B cell (primary cell): ENCODE measurements around the gene TRABD2B. TPM values are rescaled to one million over a fixed set of nuclear protein-coding genes. Genes with fewer than 3 reads are reported as not detected.

Experiments used
- ATAC-seq: fragments of 200-7000 bp; cut with Tn5 transposase; one replicate; pipeline ENCODE4 v1.10.0; 2021; ENCODE audit warnings: low read depth, mild to moderate bottlenecking, moderate number of reproducible peaks, moderate library complexity
- CTCF ChIA-PET: fragments of 350-600 bp; sonication (Branson Sonifier 250); formaldehyde crosslinking; loops from one replicate; lab custom pipeline; 2021; ENCODE audit warnings: antibody characterized with exemption, inconsistent platforms; lab: Charles Lee
- POLR2A ChIA-PET: fragments of 350-600 bp; sonication (Branson Sonifier 250); formaldehyde crosslinking; loops from one replicate; lab custom pipeline; 2021; ENCODE audit warnings: antibody characterized with exemption; lab: Charles Lee
- DNase-seq: peaks from one replicate; pipeline ENCODE4 v3.0.0; 2013
- H2AFZ ChIP-seq: 2 replicates; pipeline ENCODE4 v1.6.1; 2012; ENCODE audit warnings: mild to moderate bottlenecking, low read depth, low read length; ENCODE audit not compliant: insufficient read depth, poor library complexity, severe bottlenecking
- H3K27ac ChIP-seq, 2 donors: 1 replicate in 1 of 2; 2 replicates in 1 of 2; pipeline ENCODE4 v1.5.1; 2012 to 2013; ENCODE audit warnings: low read length in 2 of 2, mild to moderate bottlenecking in 2 of 2, moderate library complexity in 1 of 2
- H3K27me3 ChIP-seq, 4 experiments: fragments of 200-600 bp in 1 of 4; sonication (generic) in 1 of 4; replicated peaks in 1 of 4; 1 replicate in 2 of 4; 2 replicates in 2 of 4; pipeline versions ENCODE4 v1.6.1 to v1.7.0; 2013 to 2016; ENCODE audit warnings: low read length in 3 of 4, mild to moderate bottlenecking in 2 of 4, mixed read lengths in 1 of 4, moderate library complexity in 1 of 4; ENCODE audit not compliant: insufficient read depth in 4 of 4, control insufficient read depth in 3 of 4; ENCODE audit errors: control extremely low read depth in 1 of 4
- H3K36me3 ChIP-seq, 2 experiments: replicated peaks in 1 of 2; 1 replicate in 1 of 2; 2 replicates in 1 of 2; pipeline versions ENCODE4 v1.6.1 to v1.7.1; 2013; ENCODE audit warnings: low read length in 1 of 2; ENCODE audit not compliant: insufficient read depth in 2 of 2, control insufficient read depth in 1 of 2; ENCODE audit errors: control extremely low read depth in 1 of 2, extremely low read depth in 1 of 2
- H3K4me1 ChIP-seq, 2 donors: fragments of 200-600 bp in 1 of 2; sonication (generic) in 1 of 2; 1 replicate in 1 of 2; 2 replicates in 1 of 2; pipeline versions ENCODE4 v1.5.1 to v1.6.1; 2013 to 2017; ENCODE audit warnings: low read length in 2 of 2; ENCODE audit not compliant: control insufficient read depth in 2 of 2, insufficient read depth in 2 of 2
- H3K4me2 ChIP-seq: replicated peaks from 2 replicates; pipeline ENCODE3; 2012; ENCODE audit warnings: mild to moderate bottlenecking, low read depth, low read length; ENCODE audit not compliant: poor library complexity, severe bottlenecking
- H3K4me3 ChIP-seq, 5 experiments: fragments of 200-600 bp in 1 of 5; sonication (generic) in 1 of 5; 1 replicate in 3 of 5; 2 replicates in 2 of 5; pipeline versions ENCODE4 v1.5.1 to v1.7.0; 2011 to 2016; ENCODE audit warnings: low read length in 4 of 5, mild to moderate bottlenecking in 4 of 5, low read depth in 2 of 5, control low read depth in 1 of 5, moderate library complexity in 1 of 5; ENCODE audit not compliant: insufficient read depth in 1 of 5; ENCODE audit errors: control extremely low read depth in 1 of 5, extremely low read depth in 1 of 5
- H3K79me2 ChIP-seq: fragments of 200-600 bp; sonication (generic); one replicate; pipeline ENCODE4 v1.6.0; 2016; ENCODE audit warnings: low read length; ENCODE audit not compliant: control insufficient read depth, insufficient read depth
- H3K9ac ChIP-seq: fragments of 200-600 bp; sonication (generic); 2 replicates; pipeline ENCODE4 v1.6.1; 2017; ENCODE audit warnings: mild to moderate bottlenecking, low read length, moderate library complexity
- H3K9me3 ChIP-seq, 3 donors: one replicate each; pipeline versions ENCODE4 v1.6.1 to v1.7.1; 2013; ENCODE audit warnings: low read length in 2 of 3; ENCODE audit not compliant: control insufficient read depth in 2 of 3, insufficient read depth in 1 of 3; ENCODE audit errors: control extremely low read depth in 1 of 3
- H4K20me1 ChIP-seq: 2 replicates; pipeline ENCODE4 v1.6.0; 2012; ENCODE audit warnings: mild to moderate bottlenecking, low read length; ENCODE audit not compliant: insufficient read depth, control insufficient read depth, poor library complexity, severe bottlenecking
- H3K27ac Mint-ChIP-seq: one replicate; pipeline ENCODE4 v1.8.0; 2021; ENCODE audit warnings: mixed read lengths
- H3K27me3 Mint-ChIP-seq: one replicate; pipeline ENCODE4 v1.8.0; 2021; ENCODE audit warnings: mixed read lengths
- H3K4me1 Mint-ChIP-seq: one replicate; pipeline ENCODE4 v1.8.0; 2021; ENCODE audit warnings: mixed read lengths
- H3K4me3 Mint-ChIP-seq: one replicate; pipeline ENCODE4 v1.8.0; 2021; ENCODE audit warnings: mixed read lengths
- H3K9me3 Mint-ChIP-seq: one replicate; pipeline ENCODE4 v1.8.0; 2022; ENCODE audit warnings: mixed read lengths; ENCODE audit not compliant: insufficient read depth
- EZH2 ChIP-seq: IDR thresholded peaks from 2 replicates; pipeline ENCODE4 v1.6.1; 2012; ENCODE audit warnings: borderline replicate concordance, low read depth, mild to moderate bottlenecking, moderate library complexity, low read length; ENCODE audit not compliant: insufficient read depth, poor library complexity, severe bottlenecking
- WGBS: methylation state at CpG from one replicate; pipeline ENCODE4 v1.1.5; 2013; ENCODE audit warnings: missing lambda C conversion rate; ENCODE audit not compliant: insufficient coverage; 5-methylcytosine and 5-hydroxymethylcytosine counted together
- intact Hi-C: fragments of 100-400 bp; cut with micrococcal nuclease; formaldehyde crosslinking; loops from one replicate; pipeline ENCODE4 v1.10.0; 2022
- polyA plus RNA-seq: library from polyadenylated mRNA; depleted of rRNA; stranded (reverse); fragments of >200 nt; gene quantifications from 2 replicates; pipeline ENCODE4 v1.2.3, GENCODE V29; 2012
- total RNA-seq, 2 donors: library from RNA; stranded (reverse); fragments of 120-200 nt in 1 of 2; gene quantifications; 1 replicate in 1 of 2; 2 replicates in 1 of 2; pipeline versions ENCODE4 v1.2.3 to v1.2.4, GENCODE V29; 2013 to 2022
- TF ChIP-seq, protein P1 (sequence below): fragments of 200-600 bp; IDR thresholded peaks from one replicate; pipeline ENCODE4 v1.8.0; 2022; ENCODE audit warnings: antibody characterized with exemption, mild to moderate bottlenecking

The TRABD2B gene
- total and polyA plus RNA-seq, 2 donors (not counting 1 experiment from before 2014, with no cell fraction given) = not detected

DNA sequence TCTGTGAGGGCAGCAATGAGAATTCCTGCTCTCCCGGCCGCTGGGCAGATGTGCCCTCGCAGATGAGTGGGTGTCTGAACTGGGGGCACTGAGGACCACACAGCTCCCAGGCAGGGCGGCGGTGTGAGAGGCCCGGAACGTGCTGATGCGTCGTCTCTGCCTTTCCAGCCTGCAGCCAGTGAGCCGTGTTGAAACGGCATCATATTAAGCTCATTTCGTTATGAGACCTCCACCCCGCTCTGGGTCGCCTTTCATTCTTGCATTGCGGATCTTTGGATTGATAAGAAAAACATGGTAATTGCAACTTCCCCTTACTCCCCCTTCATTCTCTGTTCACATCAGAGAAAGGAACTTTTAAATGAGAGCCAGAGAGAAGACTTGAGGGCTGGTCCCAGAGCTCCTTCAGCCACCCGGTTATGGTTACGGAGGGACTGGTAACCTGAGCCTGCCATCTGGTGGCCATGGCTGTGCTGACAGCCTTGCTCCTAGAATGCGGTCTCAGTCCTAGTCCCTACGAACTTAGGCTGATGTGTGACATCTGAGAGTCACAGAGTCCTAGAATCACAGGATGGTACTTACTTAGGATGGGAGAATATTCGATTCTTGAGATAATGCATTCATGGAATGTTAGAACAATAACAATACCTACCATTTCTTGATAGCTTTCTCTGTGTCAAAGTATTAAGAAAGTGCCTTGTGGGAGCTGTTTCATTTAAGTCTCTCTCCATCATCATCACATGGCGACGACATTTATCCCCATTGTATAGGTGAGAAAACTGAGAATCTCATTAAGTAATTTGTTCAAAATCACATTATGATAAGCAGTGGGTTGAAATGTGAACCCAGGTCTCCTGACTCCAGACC lies 271.0 kb downstream of the TRABD2B start:
- H3K4me1 ChIP-seq = peaks cover 5 to 11% of the 10 kb centered on the region in 2 donors
- H4K20me1 ChIP-seq = no peaks in the 10 kb centered on the region
- H2AFZ ChIP-seq = no peak overlapping the region
- no peaks in the 10 kb centered on the region for H3K79me2 ChIP-seq
- TF ChIP-seq EZH2 = no peak
- TF ChIP-seq, protein P1, sequence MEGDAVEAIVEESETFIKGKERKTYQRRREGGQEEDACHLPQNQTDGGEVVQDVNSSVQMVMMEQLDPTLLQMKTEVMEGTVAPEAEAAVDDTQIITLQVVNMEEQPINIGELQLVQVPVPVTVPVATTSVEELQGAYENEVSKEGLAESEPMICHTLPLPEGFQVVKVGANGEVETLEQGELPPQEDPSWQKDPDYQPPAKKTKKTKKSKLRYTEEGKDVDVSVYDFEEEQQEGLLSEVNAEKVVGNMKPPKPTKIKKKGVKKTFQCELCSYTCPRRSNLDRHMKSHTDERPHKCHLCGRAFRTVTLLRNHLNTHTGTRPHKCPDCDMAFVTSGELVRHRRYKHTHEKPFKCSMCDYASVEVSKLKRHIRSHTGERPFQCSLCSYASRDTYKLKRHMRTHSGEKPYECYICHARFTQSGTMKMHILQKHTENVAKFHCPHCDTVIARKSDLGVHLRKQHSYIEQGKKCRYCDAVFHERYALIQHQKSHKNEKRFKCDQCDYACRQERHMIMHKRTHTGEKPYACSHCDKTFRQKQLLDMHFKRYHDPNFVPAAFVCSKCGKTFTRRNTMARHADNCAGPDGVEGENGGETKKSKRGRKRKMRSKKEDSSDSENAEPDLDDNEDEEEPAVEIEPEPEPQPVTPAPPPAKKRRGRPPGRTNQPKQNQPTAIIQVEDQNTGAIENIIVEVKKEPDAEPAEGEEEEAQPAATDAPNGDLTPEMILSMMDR = peak; percentile 82
- peak overlapping the region; percentile 57 for H3K4me2 ChIP-seq
- H3K36me3 ChIP-seq = no peaks in the 10 kb centered on the region
- intact Hi-C loops = loop anchor here (1.0 kb wide), 2 partner anchors 289 to 533 kb away; no protein-coding TSS in a partner anchor
- Mint-ChIP-seq H3K9me3 (no peaks in the 10 kb centered on the region), H3K4me1 (peaks cover 10% of the 10 kb centered on the region), H3K4me3 (peak overlapping the region; percentile 72), H3K27ac (no peak overlapping the region), H3K27me3 (peaks cover 35% of the 10 kb centered on the region)
- POLR2A ChIA-PET = interaction anchor here (1.4 kb wide), 1 partner anchor 289 kb away, joined by 4 read pairs; the partner anchor contains the start of gene FOXD2
- H3K27me3 ChIP-seq = peaks cover 0 to 35% (median 8%) of the 10 kb centered on the region in 4 experiments
- peak overlapping the region in 1 of 5 experiments; percentile 24 for H3K4me3 ChIP-seq
- DNase-seq (peak; percentile 60), ATAC-seq (peak; percentile 66)
- H3K9ac ChIP-seq = no peak overlapping the region
- H3K27ac ChIP-seq = no peak overlapping the region
- H3K9me3 ChIP-seq = no peaks in the 10 kb centered on the region
- 14% methylated on average over 11 of the region's 22 CpGs for WGBS
- CTCF ChIA-PET = interaction anchor here (0.6 to 4.2 kb wide), 20 partner anchors 9 to 548 kb away, joined by 3 to 38 read pairs (median 4); partner anchors contain the start of gene FOXD2
